Lower leg skin (tissue), 4 donors: ENCODE results near the gene HAGH. TPM values are rescaled to one million over a fixed set of nuclear protein-coding genes. Genes with fewer than 3 reads are reported as not detected.

Source experiments
- DNase-seq, 2 donors: peaks; one replicate each; pipeline ENCODE4 v3.0.0-alpha.2; 2019; ENCODE audit warnings: low spot score in 2 of 2
- H3K4me3 ChIP-seq: fragments of 200-600 bp; sonication (generic); 2 replicates; pipeline ENCODE4 v1.5.1; 2017; ENCODE audit warnings: mild to moderate bottlenecking, low read depth; ENCODE audit not compliant: poor library complexity, severe bottlenecking
- POLR2A ChIP-seq, 2 donors: fragments of 450-650 bp; IDR thresholded peaks; one replicate each; pipeline ENCODE4 v1.6.1; 2016 to 2017; ENCODE audit warnings: antibody characterized with exemption in 2 of 2, mild to moderate bottlenecking in 1 of 2, moderate library complexity in 1 of 2
- WGBS, 2 donors: methylation state at CpG; one replicate each; pipeline ENCODE4 v1.1.5; 2018; 5-methylcytosine and 5-hydroxymethylcytosine counted together
- intact Hi-C: fragments of 100-400 bp; cut with DNase I; formaldehyde crosslinking; loops from one replicate; pipeline ENCODE4 v1.15.0; 2023; ENCODE audit warnings: low total_unique reads
- total RNA-seq, 4 donors: library from RNA; depleted of rRNA; stranded (reverse); fragments of >200 nt; gene quantifications; one replicate each; pipeline ENCODE4 v1.1.0, GENCODE V29; 2016
- TF ChIP-seq, protein P1 (sequence below), 3 donors: fragments of 450-650 bp; IDR thresholded peaks; one replicate each; pipeline ENCODE4 v1.5.1; 2016; ENCODE audit warnings: antibody characterized with exemption in 3 of 3, mild to moderate bottlenecking in 3 of 3, moderate library complexity in 2 of 3

HAGH gene
- total RNA-seq, 4 donors from 2014 or later, result 57.8 to 104 (median 89.0) TPM

DNA sequence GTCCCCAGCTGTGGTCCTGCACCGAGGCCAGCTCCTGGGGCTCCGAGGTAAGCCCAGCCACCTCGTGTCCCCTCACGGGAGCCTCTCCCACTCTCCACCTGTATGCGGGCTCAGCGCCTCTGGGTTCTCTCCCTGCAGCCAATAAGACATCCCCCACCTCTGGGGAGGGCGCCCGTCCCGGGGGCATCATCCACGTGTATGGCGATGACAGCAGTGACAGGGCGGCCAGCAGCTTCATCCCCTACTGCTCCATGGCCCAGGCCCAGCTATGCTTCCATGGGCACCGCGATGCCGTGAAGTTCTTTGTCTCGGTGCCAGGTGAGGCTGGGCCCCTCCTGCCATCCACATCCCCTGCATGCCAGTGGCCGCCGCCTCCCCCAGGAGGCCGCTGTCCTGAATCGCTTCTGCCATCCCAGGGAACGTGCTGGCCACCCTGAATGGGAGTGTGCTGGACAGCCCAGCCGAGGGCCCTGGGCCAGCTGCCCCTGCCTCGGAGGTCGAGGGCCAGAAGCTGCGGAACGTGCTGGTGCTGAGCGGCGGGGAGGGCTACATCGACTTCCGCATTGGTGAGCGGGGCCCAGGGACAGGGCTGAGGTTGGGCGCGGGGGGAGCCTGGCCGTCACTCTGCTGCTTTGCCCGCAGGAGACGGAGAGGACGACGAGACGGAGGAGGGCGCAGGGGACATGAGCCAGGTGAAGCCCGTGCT lies 58.4 kb downstream of the HAGH start:
- intact Hi-C loops, result no loop called here
- no peak for TF ChIP-seq POLR2A (IDR thresholded peaks at IDR 0.05)
- TF ChIP-seq, protein P1, sequence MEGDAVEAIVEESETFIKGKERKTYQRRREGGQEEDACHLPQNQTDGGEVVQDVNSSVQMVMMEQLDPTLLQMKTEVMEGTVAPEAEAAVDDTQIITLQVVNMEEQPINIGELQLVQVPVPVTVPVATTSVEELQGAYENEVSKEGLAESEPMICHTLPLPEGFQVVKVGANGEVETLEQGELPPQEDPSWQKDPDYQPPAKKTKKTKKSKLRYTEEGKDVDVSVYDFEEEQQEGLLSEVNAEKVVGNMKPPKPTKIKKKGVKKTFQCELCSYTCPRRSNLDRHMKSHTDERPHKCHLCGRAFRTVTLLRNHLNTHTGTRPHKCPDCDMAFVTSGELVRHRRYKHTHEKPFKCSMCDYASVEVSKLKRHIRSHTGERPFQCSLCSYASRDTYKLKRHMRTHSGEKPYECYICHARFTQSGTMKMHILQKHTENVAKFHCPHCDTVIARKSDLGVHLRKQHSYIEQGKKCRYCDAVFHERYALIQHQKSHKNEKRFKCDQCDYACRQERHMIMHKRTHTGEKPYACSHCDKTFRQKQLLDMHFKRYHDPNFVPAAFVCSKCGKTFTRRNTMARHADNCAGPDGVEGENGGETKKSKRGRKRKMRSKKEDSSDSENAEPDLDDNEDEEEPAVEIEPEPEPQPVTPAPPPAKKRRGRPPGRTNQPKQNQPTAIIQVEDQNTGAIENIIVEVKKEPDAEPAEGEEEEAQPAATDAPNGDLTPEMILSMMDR (IDR thresholded peaks at IDR 0.05), result no peak
- no peak overlapping the region for H3K4me3 ChIP-seq
- DNase-seq, result no peak
- WGBS, 2 donors, result 89 to 90% methylated on average over 31 to 37 of the region's 41 CpGs

DNA sequence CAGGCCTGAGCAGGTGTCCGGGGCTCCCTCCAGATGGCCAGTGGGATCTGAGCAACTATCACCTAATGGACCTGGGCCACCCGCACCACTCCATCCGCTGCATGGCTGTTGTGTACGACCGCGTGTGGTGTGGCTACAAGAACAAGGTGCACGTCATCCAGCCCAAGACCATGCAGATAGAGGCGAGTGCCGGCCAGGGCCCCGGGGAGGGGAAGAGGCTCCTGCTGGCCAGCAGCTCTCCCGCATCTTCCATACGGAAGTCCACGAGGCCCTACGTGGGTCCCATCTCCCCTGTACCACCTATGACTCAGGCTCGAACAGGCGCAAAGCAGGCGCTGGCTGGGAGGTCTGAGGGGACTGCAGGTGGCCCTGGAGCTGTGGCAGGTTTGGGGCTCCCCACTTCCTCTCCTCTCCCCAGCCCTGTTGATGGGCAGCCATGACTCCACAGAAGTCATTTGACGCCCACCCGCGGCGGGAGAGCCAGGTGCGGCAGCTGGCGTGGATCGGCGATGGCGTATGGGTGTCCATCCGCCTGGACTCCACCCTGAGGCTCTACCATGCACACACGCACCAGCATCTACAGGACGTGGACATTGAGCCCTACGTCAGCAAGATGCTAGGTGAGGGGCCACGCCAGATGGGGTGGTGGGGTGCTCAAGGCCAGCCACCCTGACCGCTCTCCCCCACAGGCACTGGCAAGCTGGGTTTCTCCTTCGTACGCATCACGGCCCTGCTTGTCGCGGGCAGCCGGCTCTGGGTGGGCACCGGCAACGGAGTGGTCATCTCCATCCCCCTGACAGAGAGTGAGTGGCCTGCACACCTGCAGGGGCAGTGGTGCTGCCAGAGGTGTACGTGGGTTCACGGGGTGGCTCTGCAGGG lies 59.3 kb downstream of the HAGH start:
- no peak for DNase-seq
- H3K4me3 ChIP-seq, result no peak overlapping the region
- no peak for TF ChIP-seq POLR2A (IDR thresholded peaks at IDR 0.05)
- TF ChIP-seq, protein P1 (IDR thresholded peaks at IDR 0.05), result no peak
- intact Hi-C loops, result no loop called here
- 94 to 95% methylated on average over 26 to 35 of the region's 42 CpGs for WGBS, 2 donors

DNA sequence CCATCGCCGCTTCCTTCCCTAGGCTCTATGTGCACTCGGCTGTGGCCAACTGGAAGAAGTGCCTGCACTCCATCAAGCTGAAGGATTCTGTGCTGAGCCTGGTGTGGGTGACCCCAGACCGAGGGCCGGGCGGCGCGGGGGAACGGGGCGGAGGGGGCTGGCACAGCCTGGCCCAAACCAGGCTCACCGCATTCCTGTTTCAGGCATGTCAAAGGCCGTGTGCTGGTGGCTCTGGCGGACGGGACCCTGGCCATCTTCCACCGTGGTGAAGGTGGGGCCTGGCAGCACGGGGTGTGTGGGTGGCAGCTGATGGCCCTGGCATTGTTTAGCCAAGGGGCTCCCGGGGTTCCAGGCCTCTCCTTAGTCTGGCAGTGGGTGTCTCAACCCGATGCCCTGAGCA lies 59.9 kb downstream of the HAGH start:
- intact Hi-C loops, result no loop called here
- no peak for TF ChIP-seq POLR2A (IDR thresholded peaks at IDR 0.05)
- TF ChIP-seq, protein P1 (IDR thresholded peaks at IDR 0.05), result no peak
- 60 to 76% methylated on average over 12 to 18 of the region's 18 CpGs for WGBS, 2 donors
- no peak for DNase-seq
- H3K4me3 ChIP-seq, result no peak overlapping the region

DNA sequence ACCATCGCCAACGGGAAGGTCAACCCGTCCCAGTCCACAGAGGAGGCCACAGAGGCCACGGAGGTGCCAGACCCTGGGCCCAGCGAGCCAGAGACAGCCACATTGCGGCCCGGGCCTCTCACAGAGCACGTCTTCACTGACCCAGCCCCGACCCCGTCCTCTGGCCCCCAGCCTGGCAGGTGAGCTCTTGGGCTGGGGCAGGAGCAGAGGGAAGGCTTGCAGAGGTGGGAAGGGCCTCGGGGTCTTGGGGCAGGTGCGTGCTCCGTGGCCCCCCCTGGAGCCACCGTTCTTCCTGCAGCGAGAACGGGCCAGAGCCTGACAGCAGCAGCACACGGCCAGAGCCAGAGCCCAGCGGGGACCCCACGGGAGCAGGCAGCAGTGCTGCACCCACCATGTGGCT lies 60.4 kb downstream of the HAGH start:
- no peak for DNase-seq
- WGBS, 2 donors, result 82 to 88% methylated on average over 13 to 19 of the region's 19 CpGs
- TF ChIP-seq, protein P1 (IDR thresholded peaks at IDR 0.05), result no peak
- TF ChIP-seq POLR2A (IDR thresholded peaks at IDR 0.05), result no peak
- no peak overlapping the region for H3K4me3 ChIP-seq
- intact Hi-C loops, result no loop called here

DNA sequence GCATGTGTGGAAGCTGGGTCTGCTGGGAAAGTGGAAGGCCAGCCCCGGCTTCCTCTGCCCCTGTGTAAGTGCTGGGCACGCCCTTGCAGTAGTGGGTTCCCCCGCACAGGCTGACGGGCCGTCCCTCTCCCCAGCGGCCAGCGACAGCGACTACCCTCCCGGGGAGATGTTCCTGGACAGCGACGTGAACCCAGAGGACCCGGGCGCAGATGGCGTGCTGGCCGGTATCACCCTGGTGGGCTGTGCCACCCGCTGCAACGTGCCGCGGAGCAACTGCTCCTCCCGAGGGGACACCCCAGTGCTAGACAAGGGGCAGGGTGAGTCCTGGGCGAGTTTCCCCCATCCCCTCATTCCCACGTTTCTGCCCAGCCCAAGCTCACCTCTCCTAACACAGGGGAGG lies 60.8 kb downstream of the HAGH start:
- H3K4me3 ChIP-seq, result no peak overlapping the region
- WGBS, 2 donors, result 81 to 92% methylated on average over 3 to 18 of the region's 22 CpGs
- no peak for DNase-seq
- TF ChIP-seq, protein P1 (IDR thresholded peaks at IDR 0.05), result no peak
- no peak for TF ChIP-seq POLR2A (IDR thresholded peaks at IDR 0.05)
- intact Hi-C loops, result no loop called here
